GM21619 (cell line): ENCODE data around the gene RP9.

Source experiments
- ATAC-seq: cut with Tn5 transposase; IDR thresholded peaks from one replicate; pipeline ENCODE4 v1.9.1; 2021; ENCODE audit not compliant: unreplicated experiment

RP9 gene

DNA sequence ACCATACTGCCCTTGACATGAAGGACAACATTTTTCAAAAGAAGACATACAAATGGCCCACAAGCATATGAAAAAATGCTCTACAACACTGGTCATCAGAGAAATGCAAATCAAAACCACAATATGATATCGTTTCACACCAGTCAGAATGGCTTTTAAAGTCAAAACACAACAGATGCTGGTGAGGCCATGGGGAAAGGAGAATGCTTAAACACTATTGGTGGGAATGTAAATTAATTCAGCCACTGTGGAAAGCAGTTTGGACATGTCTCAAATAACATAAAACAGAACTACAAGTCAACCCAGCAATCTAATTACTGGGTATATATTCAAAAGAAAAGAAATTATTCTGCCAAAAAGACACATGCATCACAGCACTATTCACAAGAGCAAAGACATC lies 42.4 kb downstream of the RP9 start:
- no peak for ATAC-seq

- ATAC-seq = no peak
Observed at GRCh38 chr7:33065981-33066380, 43.2 kb downstream of the RP9 start.

DNA sequence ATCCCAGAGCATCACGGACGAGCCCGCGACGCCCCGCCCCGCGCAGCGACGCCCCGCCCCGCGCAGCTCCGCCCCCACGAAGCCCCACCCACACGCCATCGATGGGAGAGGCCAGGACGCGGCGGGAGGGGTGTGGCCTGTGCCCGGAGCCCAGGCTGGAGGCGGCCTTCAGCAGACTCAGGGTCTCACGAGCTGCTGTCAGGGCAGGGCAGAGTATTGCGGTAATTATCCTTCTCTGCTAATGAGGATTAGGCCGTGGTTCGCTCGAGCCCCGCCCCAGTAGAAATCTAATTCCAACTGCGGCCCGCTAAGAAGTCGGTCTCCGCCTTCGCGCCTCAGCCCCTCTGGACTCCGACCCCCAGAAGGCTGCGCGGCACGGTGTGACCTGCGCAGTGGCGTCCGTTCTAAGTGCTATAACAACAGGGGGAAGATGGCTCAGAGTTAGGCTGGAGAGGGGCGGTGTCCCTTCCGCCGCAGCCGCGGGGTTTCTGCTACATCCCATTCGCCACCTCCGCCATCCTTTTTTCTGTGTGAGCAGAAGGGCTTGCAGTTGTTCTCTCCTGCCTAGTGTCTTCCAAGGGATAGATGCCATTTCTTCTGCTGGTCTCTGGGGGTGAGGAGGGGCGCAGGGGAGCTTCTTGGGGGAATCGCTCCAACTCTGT lies 46.3 kb downstream of the RP9 start:
- ATAC-seq = peak; percentile 92

DNA sequence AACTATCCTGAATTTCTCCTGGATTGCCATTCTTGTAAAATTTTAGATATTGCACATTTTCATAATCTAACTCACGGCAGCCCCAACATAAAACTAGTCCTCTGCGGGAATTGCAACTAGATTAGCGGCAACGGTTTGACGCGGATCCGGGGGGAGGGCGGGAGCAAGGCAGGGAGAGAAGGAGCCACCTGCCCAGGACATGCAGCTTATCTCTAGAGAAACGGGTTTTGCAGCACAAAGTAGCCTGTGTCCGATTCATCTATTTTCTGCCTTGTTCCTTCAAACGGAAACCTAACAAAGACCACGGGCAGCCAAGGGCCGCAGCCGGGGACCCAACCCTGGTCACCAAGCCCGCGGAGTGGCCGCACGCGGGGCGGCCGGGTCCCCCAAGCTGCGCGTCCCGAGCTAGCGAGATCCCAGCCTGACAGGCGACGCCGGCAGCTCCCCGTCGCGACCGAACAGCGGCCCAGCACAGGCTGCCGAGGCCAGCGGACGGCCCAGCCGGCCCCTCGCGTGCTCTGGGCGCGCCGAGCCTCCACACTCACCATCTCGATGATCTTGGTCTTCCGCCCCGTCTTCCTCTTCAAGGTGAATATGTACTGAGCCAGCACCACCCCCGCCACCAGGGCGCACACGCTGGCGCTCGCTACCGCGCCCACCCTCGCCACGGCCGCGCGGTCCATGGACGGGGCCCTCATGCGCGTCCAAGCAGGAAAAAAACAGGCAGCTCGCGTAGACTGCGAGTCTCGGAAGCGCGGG lies 47.0 kb downstream of the RP9 start, which contains the start of gene NT5C3A:
Gene NT5C3A, minus strand, starts transcription at position 754 of the 759 bp plus-strand sequence. Its CDS starts 71 bp downstream, at position 683.
- peak; percentile 37 for ATAC-seq

DNA sequence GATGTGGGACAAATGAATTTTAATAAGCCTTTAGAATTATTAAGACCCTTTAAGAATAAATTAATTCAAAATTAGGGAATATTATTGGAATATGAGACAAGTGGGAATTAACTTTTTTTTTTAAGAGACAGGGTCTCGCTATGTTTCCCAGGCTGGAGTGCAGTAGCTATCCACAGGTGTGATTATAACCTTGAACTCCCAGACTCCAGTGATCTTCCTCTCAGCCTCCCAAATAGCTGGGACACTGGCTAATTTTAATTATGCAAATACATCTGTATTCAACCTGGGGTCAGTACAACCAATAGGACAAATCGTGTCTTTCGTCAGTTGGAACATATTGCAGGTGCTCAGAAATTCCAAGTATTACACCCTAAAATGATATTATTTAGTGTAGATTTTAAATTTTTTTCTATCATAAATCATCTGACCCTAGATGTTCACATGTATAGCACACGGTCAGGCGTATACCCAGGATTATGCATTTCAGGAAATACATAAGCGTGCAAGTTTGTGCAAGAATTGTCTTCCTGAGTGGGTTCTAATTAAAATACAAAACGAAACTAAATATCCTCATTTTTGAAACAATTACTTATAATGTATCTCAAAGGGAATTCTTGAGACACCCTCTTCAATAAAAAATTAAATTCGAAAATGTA lies 47.8 kb downstream of the RP9 start:
- no peak for ATAC-seq

GRCh38 chr7:33059635-33060034 lies 49.6 kb downstream of the RP9 start:
- ATAC-seq = no peak

- no peak for ATAC-seq
Observed at GRCh38 chr7:33055158-33055557, 54.0 kb downstream of the RP9 start.

GRCh38 chr7:33054261-33054964 lies 54.8 kb downstream of the RP9 start:
- peak; percentile 38 for ATAC-seq

GRCh38 chr7:33053721-33054120 lies 55.5 kb downstream of the RP9 start:
- no peak for ATAC-seq

GRCh38 chr7:33050535-33051318 lies 58.5 kb downstream of the RP9 start:
- no peak for ATAC-seq

DNA sequence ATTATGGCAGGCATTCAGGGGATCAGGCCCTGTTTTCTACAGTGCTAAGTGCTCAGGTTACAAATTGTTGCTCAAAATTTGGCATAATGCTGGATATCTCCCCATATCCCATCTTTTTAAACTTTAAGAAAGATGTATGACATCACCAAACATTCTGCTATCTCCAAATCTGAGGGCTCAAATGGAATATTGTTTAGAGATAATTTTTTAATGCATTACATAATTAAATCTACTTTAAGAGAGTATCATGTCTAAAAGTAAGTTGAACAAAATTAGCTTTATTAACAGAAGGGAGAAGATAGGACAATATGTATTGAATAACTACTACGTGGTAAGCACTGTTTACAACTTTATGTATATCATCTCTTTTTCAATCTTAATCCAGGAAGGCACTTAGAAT lies 60.5 kb downstream of the RP9 start:
- no peak for ATAC-seq

DNA sequence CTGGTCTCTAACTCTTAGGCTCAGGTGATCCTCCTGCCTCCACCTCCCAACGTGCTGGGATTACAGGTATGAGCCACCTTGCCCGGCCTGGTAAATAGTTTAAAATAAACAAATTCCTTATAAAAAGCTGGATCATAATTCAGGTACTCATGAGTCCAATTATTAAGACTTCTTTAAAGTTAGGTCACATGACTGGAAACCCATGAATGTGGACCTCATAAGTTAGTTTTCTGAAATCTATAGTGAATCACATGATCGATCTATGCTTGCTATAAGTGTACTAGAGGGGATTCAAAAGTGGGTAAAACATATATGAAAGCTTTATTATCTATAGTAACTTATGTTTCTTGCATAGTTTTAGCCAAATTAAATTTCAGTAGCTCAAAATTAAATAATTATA lies 60.9 kb downstream of the RP9 start:
- ATAC-seq = no peak

DNA sequence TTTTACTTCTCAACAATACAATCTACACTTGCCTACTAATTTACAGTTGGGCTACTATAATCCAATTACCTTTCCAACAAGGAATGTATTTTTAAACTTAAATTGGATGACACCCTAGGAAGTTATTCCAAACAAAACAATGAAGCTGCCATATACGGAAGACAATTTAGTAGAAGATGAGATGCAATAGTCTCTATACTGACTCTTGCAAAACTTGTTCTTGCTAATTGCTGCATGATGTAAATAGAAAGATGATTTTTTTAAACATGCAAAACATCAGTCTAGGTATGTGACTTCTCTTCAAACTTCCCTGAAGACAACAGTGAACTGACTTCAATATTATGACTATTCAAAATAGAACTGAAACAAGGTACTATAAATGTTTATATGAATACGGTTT lies 64.2 kb downstream of the RP9 start:
- peak; percentile 39 for ATAC-seq
